Prostate gland (tissue), 2 donors: ENCODE data around the gene ZFHX3. TPM values are rescaled to one million over a fixed set of nuclear protein-coding genes. Genes with fewer than 3 reads are reported as not detected.
"Not testable (repeated sequence)": the region's sequence is repeated elsewhere in the genome, so short reads cannot be mapped to it uniquely, and the experiment has no call there.

ENCODE experiments used
- DNase-seq: peaks from one replicate; pipeline ENCODE4 v3.0.0-alpha.2; 2019; ENCODE audit warnings: low spot score
- H3K27ac ChIP-seq, 2 donors: fragments of 200-600 bp; sonication (generic); 2 replicates each; pipeline ENCODE4 v1.5.1; 2017 to 2019
- H3K27me3 ChIP-seq: fragments of 200-600 bp; sonication (generic); replicated peaks from 2 replicates; pipeline ENCODE4 v1.5.1; 2019; ENCODE audit not compliant: insufficient read depth
- H3K36me3 ChIP-seq, 2 donors: fragments of 200-600 bp; sonication (generic); 1 replicate in 1 of 2; 2 replicates in 1 of 2; pipeline versions ENCODE4 v1.5.1 to v1.8.1; 2017 to 2019
- H3K4me1 ChIP-seq: fragments of 200-600 bp; sonication (generic); replicated peaks from 2 replicates; pipeline ENCODE4 v1.5.1; 2019
- H3K4me3 ChIP-seq, 2 donors: fragments of 200-600 bp; sonication (generic); 2 replicates each; pipeline ENCODE4 v1.5.1; 2017 to 2019
- H3K9me3 ChIP-seq: fragments of 200-600 bp; sonication (generic); 2 replicates; pipeline ENCODE4 v1.5.1; 2017
- POLR2A ChIP-seq: fragments of 450-650 bp; IDR thresholded peaks from one replicate; pipeline ENCODE4 v1.6.1; 2016; ENCODE audit warnings: antibody characterized with exemption, mild to moderate bottlenecking
- POLR2AphosphoS5 ChIP-seq: sonication (generic); formaldehyde crosslinking; IDR thresholded peaks from one replicate; pipeline ENCODE4 v1.6.1; 2017; ENCODE audit warnings: antibody characterized with exemption
- WGBS: methylation state at CpG from one replicate; pipeline ENCODE4 v1.1.5; 2018; 5-methylcytosine and 5-hydroxymethylcytosine counted together
- intact Hi-C: fragments of 100-400 bp; cut with DNase I; formaldehyde crosslinking; loops from one replicate; pipeline ENCODE4 v1.14.2; 2022
- total RNA-seq, 2 donors: library from RNA; depleted of rRNA; stranded (reverse); fragments of >200 nt; gene quantifications; one replicate each; pipeline ENCODE4 v1.1.0, GENCODE V29; 2016
- TF ChIP-seq, protein P1 (sequence below), 4 experiments: fragments of 200-600 bp in 2 of 4; fragments of 450-650 bp in 2 of 4; sonication (generic) in 2 of 4; IDR thresholded peaks; 1 replicate in 3 of 4; 2 replicates in 1 of 4; pipeline ENCODE4 v1.5.1; 2016 to 2019; ENCODE audit warnings: antibody characterized with exemption in 4 of 4, mild to moderate bottlenecking in 2 of 4, moderate library complexity in 2 of 4

ZFHX3 gene
- total RNA-seq, 2 donors from 2014 or later: 51.1 to 53.9 TPM

DNA sequence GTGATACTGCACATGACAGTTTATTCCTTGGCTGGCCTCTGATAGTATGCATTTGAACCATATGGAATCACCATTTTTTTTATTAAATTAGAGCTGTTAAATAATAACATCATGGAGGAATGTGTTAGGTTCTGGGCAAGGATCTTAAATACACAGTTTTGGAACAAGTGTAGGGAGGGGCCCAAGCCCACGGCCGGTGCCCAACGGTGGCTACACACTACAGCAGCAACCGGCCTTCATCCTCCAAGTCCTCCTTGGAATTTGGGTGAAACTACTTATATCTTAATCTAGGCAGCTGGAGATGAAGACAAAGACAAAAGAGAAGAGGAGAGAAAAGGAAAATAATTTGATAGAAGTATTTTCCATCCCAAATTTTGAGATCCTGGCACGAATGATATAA, 35.6 kb downstream of the ZFHX3 start:
- H3K4me1 ChIP-seq: peaks cover 20% of the 10 kb centered on the region
- intact Hi-C loops: no loop called here
- no peaks in the 10 kb centered on the region for H3K36me3 ChIP-seq
- WGBS: 82% methylated on average over 5 of the region's 5 CpGs
- H3K9me3 ChIP-seq: no peaks in the 10 kb centered on the region
- no peaks in the 10 kb centered on the region for H3K27me3 ChIP-seq
- TF ChIP-seq POLR2AphosphoS5: no peak
- TF ChIP-seq POLR2A: no peak
- TF ChIP-seq, protein P1, sequence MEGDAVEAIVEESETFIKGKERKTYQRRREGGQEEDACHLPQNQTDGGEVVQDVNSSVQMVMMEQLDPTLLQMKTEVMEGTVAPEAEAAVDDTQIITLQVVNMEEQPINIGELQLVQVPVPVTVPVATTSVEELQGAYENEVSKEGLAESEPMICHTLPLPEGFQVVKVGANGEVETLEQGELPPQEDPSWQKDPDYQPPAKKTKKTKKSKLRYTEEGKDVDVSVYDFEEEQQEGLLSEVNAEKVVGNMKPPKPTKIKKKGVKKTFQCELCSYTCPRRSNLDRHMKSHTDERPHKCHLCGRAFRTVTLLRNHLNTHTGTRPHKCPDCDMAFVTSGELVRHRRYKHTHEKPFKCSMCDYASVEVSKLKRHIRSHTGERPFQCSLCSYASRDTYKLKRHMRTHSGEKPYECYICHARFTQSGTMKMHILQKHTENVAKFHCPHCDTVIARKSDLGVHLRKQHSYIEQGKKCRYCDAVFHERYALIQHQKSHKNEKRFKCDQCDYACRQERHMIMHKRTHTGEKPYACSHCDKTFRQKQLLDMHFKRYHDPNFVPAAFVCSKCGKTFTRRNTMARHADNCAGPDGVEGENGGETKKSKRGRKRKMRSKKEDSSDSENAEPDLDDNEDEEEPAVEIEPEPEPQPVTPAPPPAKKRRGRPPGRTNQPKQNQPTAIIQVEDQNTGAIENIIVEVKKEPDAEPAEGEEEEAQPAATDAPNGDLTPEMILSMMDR (IDR thresholded peaks at IDR 0.05): no peak
- DNase-seq: no peak
- no peak overlapping the region for H3K4me3 ChIP-seq
- no peak overlapping the region for H3K27ac ChIP-seq

DNA sequence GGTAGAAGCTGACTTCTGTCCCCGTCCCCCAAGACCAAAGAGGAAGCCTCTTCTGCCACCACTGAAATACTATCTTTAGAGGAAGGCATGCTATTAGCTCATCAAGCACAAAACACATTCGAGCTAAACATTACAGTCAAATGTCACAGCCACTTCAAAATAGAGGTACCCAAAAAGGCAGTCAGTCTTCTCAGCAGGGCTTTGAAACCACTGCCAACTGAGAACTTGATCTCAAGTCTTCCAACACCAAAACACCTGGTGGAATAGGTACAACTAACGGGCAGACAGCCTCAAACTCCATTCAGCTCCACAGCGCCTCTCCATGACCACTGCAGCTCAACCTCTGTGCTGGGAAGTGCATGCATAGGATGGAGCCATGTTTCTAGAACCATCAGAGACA, 36.0 kb downstream of the ZFHX3 start:
- H3K4me3 ChIP-seq: no peak overlapping the region
- no peaks in the 10 kb centered on the region for H3K27me3 ChIP-seq
- WGBS: 82% methylated on average over 4 of the region's 4 CpGs
- intact Hi-C loops: no loop called here
- H3K9me3 ChIP-seq: no peaks in the 10 kb centered on the region
- no peak overlapping the region for H3K27ac ChIP-seq
- peaks cover 16% of the 10 kb centered on the region for H3K4me1 ChIP-seq
- no peaks in the 10 kb centered on the region for H3K36me3 ChIP-seq
- TF ChIP-seq POLR2A (no peak), POLR2AphosphoS5 (no peak)
- TF ChIP-seq, protein P1 (IDR thresholded peaks at IDR 0.05): no peak
- no peak for DNase-seq

DNA sequence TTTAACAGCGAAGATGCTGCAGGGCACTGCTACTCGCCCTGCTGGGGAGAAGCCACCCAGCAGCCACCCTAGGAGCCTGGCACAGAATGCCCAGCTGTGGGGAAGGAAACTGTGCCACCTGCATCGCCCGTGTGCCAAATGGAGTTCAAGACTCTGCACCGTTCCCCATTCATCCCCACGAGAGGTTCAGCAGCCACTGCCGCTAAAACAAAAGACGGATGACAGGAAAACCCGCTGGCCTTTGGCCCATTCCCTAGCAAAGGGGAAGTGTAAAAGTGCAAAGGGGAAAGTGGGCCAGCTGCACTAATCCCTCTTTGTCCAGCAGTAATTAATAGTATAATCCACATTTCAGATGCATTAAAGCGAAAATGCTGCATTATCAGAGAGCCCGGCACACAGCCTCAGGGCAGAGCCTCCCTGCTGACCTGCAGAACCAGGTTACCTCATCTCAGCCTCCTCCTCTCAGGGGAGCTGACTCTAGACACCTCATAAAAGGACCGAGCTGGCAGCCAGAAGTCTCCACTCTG, 37.7 kb downstream of the ZFHX3 start:
- DNase-seq: no peak
- H3K4me3 ChIP-seq: no peak overlapping the region
- peak; percentile 40 for TF ChIP-seq POLR2AphosphoS5
- TF ChIP-seq, protein P1 (IDR thresholded peaks at IDR 0.05): no peak
- no peak for TF ChIP-seq POLR2A
- no peaks in the 10 kb centered on the region for H3K36me3 ChIP-seq
- 37% methylated on average over 12 of the region's 12 CpGs for WGBS
- no peaks in the 10 kb centered on the region for H3K27me3 ChIP-seq
- intact Hi-C loops: no loop called here
- H3K4me1 ChIP-seq: peaks cover 4% of the 10 kb centered on the region
- H3K9me3 ChIP-seq: no peaks in the 10 kb centered on the region
- H3K27ac ChIP-seq: peak overlapping the region in 1 of 2 donors; percentile 31

DNA sequence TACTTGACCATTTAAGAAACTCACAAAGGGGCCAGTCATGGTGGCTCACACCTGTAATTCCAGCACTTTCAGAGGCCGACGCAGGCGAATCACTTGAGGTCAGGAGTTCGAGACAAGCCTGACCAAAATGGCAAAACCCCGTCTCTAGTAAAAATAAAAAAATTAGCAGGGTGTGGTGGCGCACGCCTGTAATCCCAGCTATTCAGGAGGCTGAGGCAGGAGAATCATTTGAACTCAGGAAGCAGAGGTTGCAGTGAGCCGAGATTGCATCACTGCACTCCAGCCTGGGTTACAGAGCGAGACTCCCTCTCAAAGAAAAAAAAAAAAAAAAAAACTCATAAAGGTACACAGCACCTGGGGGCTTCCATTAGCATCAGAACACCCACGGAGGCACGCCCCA, 38.2 kb downstream of the ZFHX3 start:
- WGBS: 89% methylated on average over 11 of the region's 11 CpGs
- intact Hi-C loops: not testable (repeated sequence)

DNA sequence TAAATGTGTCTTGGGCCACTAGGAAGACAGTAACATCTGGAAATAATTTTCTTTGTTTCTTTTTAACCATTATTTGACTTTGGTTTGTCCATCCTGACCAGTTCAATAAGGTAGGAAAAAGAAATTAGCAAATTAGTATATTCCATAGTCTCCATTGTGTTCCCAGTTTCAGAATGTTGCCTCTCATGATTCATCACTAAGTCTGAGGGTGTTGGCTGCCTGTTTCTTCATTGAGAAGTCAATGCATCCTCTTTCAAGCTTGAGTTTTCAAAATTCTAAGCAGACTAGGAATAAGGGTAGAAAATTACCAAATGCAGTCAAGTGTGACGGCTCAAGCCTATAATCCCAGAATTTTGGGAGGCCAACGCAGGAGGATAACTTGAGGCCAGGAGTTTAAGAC, 41.9 kb downstream of the ZFHX3 start:
- 98% methylated on average over 2 of the region's 2 CpGs for WGBS

More for the DNA sequence above, 38.2 kb downstream of the ZFHX3 start:
- H3K4me1 ChIP-seq, DNase-seq, H3K36me3 ChIP-seq, H3K4me3 ChIP-seq, H3K27me3 ChIP-seq, H3K9me3 ChIP-seq: not testable (repeated sequence)
- H3K27ac ChIP-seq: peak overlapping the region in 1 of 2 donors; percentile 31

More for the DNA sequence above, 41.9 kb downstream of the ZFHX3 start:
- Histone ChIP-seq H3K9me3 (no peaks in the 10 kb centered on the region), H3K4me1 (peaks cover 4% of the 10 kb centered on the region), H3K27me3 (no peaks in the 10 kb centered on the region), H3K27ac (no peak overlapping the region), H3K36me3 (no peaks in the 10 kb centered on the region), H3K4me3 (no peak overlapping the region)
- TF ChIP-seq, protein P1 (IDR thresholded peaks at IDR 0.05): no peak
- TF ChIP-seq POLR2AphosphoS5 (no peak), POLR2A (no peak)
- intact Hi-C loops: no loop called here
- DNase-seq: no peak
